Mucosa of stomach (tissue), 1 donor: ENCODE data around the gene FMNL2.

ENCODE experiments used
- H3K27me3 ChIP-seq: one replicate; pipeline ENCODE4 v1.7.0; 2013; ENCODE audit warnings: mild to moderate bottlenecking, low read length; ENCODE audit not compliant: control insufficient read depth, insufficient read depth
- H3K36me3 ChIP-seq: one replicate; pipeline ENCODE4 v1.7.0; 2013; ENCODE audit warnings: low read length; ENCODE audit not compliant: control insufficient read depth, insufficient read depth
- H3K4me1 ChIP-seq: one replicate; pipeline ENCODE4 v1.7.0; 2013; ENCODE audit warnings: mild to moderate bottlenecking, low read length; ENCODE audit not compliant: control insufficient read depth, insufficient read depth
- H3K4me3 ChIP-seq: one replicate; pipeline ENCODE4 v1.7.0; 2013; ENCODE audit warnings: low read length
- H3K9ac ChIP-seq: one replicate; pipeline ENCODE4 v1.7.0; 2013; ENCODE audit warnings: mild to moderate bottlenecking, low read length, moderate library complexity
- H3K9me3 ChIP-seq: one replicate; pipeline ENCODE4 v1.7.0; 2013; ENCODE audit warnings: mild to moderate bottlenecking, low read length, moderate library complexity; ENCODE audit not compliant: control insufficient read depth
- donor health status: Pancreatic carcinoma.

FMNL2 gene

DNA sequence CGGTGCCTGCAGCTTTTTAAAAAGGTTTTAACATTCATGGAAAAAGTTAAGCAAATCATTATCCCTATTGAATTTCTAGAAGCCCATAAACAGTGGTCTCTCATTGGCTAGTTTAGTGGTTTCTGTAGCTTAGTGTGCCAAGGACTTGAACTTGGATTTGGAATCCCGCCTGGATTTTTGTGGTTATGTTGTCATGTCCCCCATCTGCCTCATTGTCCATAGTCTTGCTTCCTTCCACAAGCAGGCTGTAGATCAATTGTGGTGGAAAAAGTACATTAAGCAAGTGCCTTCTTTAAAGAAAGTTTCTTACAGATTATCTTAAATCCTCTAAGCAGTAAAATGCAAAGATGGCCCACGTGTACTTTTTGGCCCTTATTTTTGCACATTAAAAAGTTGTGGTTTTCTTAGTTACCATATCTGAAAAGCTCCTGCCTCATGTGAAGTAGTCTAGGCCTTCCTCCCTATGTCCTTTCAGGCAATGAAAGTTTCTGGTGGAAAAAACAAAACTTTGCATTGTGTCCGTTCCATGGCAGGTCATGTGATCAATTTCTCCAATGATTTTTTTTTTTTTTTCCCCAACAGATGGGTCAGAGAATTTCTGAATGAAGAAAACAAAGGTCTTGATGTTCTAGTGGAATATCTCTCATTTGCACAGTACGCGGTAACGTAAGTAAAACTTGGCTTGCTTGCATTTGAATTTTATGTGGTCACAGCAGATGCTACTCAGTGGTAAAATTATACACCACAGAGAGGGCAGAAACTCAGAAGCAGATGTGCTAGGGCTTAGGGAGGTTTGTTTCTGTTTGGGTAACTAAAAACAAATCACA lies 223.4 kb downstream of the FMNL2 start:
- Histone ChIP-seq H3K4me3 (no peak overlapping the region), H3K4me1 (peaks cover 12% of the 10 kb centered on the region), H3K27me3 (no peaks in the 10 kb centered on the region), H3K9ac (no peak overlapping the region), H3K36me3 (no peaks in the 10 kb centered on the region), H3K9me3 (no peaks in the 10 kb centered on the region)

- H3K4me3 ChIP-seq: no peak overlapping the region
- H3K36me3 ChIP-seq: no peaks in the 10 kb centered on the region
- H3K4me1 ChIP-seq: peaks cover 12% of the 10 kb centered on the region
- H3K9me3 ChIP-seq: no peaks in the 10 kb centered on the region
- no peaks in the 10 kb centered on the region for H3K27me3 ChIP-seq
- no peak overlapping the region for H3K9ac ChIP-seq
Observed at GRCh38 chr2:152559008-152559407, 224.0 kb downstream of the FMNL2 start.

GRCh38 chr2:152560166-152560565 lies 225.2 kb downstream of the FMNL2 start:
- Histone ChIP-seq H3K4me3 (no peak overlapping the region), H3K9me3 (no peaks in the 10 kb centered on the region), H3K27me3 (no peaks in the 10 kb centered on the region), H3K36me3 (no peaks in the 10 kb centered on the region), H3K4me1 (peaks cover 7% of the 10 kb centered on the region), H3K9ac (no peak overlapping the region)

GRCh38 chr2:152560873-152561595 lies 226.1 kb downstream of the FMNL2 start:
- H3K4me1 ChIP-seq: peaks cover 7% of the 10 kb centered on the region
- no peak overlapping the region for H3K4me3 ChIP-seq
- H3K36me3 ChIP-seq: no peaks in the 10 kb centered on the region
- H3K9me3 ChIP-seq: no peaks in the 10 kb centered on the region
- H3K27me3 ChIP-seq: no peaks in the 10 kb centered on the region
- no peak overlapping the region for H3K9ac ChIP-seq

DNA sequence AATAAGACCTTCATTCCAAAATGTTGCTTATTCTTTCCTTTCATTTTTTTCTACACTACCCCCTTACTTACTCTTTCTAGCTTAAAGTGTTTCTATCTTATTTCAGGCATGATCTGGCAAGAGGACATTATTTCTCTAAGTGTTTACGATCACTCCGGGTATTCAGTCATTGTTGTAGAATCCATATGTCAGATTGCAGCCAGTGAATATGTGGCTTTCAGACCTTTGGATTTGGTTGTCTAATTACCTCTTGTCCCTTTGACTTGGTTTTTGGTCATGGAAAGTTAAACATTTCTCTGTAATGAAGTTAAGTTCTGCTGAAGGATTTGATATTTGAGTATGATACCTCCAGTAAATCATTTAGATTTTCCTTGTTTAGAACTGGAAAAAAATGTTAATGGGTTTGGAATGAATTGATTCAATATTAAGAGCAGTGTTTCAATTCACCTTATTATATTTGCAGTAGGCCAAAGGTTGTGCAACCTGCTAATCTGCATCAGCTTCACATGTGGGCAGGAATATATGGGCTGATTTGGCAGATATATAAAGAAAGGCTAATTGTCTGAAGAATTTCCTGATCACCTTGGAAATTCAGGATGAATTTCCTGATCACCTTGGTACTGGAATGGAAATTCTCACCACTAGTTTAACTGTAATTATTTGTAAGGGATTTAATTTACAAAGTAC lies 227.4 kb downstream of the FMNL2 start:
- Histone ChIP-seq H3K9ac (no peak overlapping the region), H3K9me3 (no peaks in the 10 kb centered on the region), H3K4me1 (peaks cover 7% of the 10 kb centered on the region), H3K36me3 (no peaks in the 10 kb centered on the region), H3K4me3 (no peak overlapping the region), H3K27me3 (no peaks in the 10 kb centered on the region)

- Histone ChIP-seq H3K9me3 (no peaks in the 10 kb centered on the region), H3K9ac (no peak overlapping the region), H3K4me1 (peaks cover 7% of the 10 kb centered on the region), H3K27me3 (no peaks in the 10 kb centered on the region), H3K4me3 (no peak overlapping the region), H3K36me3 (no peaks in the 10 kb centered on the region)
Observed at GRCh38 chr2:152563764-152564163, 228.8 kb downstream of the FMNL2 start.

DNA sequence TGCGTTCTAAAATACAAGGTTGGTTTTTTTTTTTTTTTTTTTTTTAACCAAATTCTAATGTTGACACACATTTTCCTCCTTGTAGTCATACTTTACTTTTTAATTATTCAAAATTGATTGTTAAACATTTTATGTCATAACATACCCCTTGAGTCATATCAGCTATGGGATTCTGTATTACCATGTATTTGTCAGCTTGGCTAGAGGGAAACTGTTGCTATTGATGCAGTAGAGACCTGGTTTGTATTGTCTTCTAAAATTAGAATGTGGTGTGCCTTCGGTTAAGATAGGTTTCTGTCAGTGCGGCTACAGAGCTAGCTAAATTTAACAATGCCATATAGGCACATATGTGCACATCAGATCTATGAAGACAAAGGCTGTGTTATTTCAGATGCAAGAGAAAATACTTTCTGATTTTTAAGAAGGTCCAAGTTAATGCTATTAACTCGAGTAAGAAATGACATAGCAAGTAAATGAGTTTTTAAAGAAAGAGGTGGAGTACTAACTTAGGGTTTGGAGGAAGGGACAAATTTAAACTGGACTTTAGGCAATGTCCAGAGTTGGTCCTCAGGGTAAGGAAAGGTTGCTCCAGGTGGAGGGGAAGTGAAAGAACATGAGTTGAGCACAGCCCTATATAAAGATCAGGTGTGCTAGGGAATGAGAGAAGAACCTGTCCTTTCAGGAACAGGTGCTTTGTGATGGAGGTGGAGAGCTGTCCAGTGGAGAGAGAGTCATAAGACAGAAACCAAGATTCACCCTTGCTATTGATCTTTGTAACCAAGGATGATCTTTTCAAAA lies 230.0 kb downstream of the FMNL2 start:
- Histone ChIP-seq H3K27me3 (no peaks in the 10 kb centered on the region), H3K36me3 (no peaks in the 10 kb centered on the region), H3K4me1 (peaks cover 10% of the 10 kb centered on the region), H3K9me3 (no peaks in the 10 kb centered on the region), H3K4me3 (no peak overlapping the region), H3K9ac (no peak overlapping the region)

GRCh38 chr2:152565884-152566727 lies 231.1 kb downstream of the FMNL2 start:
- no peak overlapping the region for H3K9ac ChIP-seq

GRCh38 chr2:152566728-152567069 lies 231.7 kb downstream of the FMNL2 start:
- no peak overlapping the region for H3K4me3 ChIP-seq
- peaks cover 10% of the 10 kb centered on the region for H3K4me1 ChIP-seq
- no peak overlapping the region for H3K9ac ChIP-seq
- H3K9me3 ChIP-seq: no peaks in the 10 kb centered on the region
- no peaks in the 10 kb centered on the region for H3K36me3 ChIP-seq
- H3K27me3 ChIP-seq: no peaks in the 10 kb centered on the region

More at GRCh38 chr2:152565884-152566727, 231.1 kb downstream of the FMNL2 start:
- H3K27me3 ChIP-seq: no peaks in the 10 kb centered on the region
- peaks cover 10% of the 10 kb centered on the region for H3K4me1 ChIP-seq
- no peaks in the 10 kb centered on the region for H3K36me3 ChIP-seq
- H3K9me3 ChIP-seq: no peaks in the 10 kb centered on the region
- H3K4me3 ChIP-seq: no peak overlapping the region

DNA sequence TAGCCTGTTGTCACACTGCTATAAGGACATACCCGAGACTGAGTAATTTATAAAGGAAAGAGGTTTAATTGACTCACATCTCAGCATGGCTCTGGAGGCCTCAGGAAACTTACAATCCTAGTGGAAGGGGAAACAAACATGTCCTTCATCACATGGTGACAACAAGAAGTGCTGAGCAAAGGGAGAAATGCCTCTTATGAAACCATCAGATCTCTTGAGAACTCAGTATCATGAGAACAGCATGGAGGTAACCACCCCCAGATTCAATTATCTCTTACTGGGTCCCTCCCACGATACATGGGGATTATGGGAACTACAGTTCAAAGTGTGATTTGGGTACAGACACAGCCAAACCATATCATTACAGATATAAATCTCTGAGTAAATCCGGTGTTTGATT lies 233.6 kb downstream of the FMNL2 start:
- Histone ChIP-seq H3K36me3 (no peaks in the 10 kb centered on the region), H3K9ac (no peak overlapping the region), H3K9me3 (no peaks in the 10 kb centered on the region), H3K4me3 (no peak overlapping the region), H3K4me1 (peaks cover 3% of the 10 kb centered on the region), H3K27me3 (no peaks in the 10 kb centered on the region)

DNA sequence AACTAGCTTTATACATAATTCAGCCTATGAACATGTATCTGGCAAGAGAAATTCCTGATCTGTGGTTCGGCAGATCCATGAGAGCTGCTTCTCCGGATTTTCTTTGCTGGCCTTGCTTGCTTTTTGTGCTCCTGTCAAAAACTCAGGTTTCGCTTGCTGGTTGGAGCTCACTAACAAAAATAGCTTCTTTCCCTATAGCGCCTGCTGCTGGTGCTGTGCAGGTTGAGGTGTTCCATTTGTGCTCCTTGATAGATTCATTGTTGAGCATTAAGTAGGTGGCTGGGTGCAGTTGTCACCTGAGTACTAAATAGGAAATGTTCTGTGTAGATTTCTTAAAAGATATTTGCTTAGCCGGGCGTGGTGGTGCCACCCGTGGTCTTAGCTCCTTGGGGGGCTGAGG lies 234.2 kb downstream of the FMNL2 start:
- Histone ChIP-seq H3K4me3 (no peak overlapping the region), H3K9me3 (no peaks in the 10 kb centered on the region), H3K4me1 (peaks cover 3% of the 10 kb centered on the region), H3K27me3 (no peaks in the 10 kb centered on the region), H3K9ac (no peak overlapping the region), H3K36me3 (no peaks in the 10 kb centered on the region)
